Measurements from ENCODE around the gene CYP27C1. TPM values are rescaled to one million over a fixed set of nuclear protein-coding genes. Genes with fewer than 3 reads are reported as not detected.

The CYP27C1 gene
- total and polyA plus RNA-seq, 9 of the 15 experiments (the other 6 are each of a cell fraction or from before 2014, with no cell fraction given), result not detected

- DNase-seq (ENCODE audit: extremely low read depth in 1 of 4, low spot score in 3 of 4), result no peak
- H3K4me2 ChIP-seq (ENCODE audit: insufficient read depth, low read length), result no peak overlapping the region
- in situ Hi-C loops (cut with MboI) (no loop called here), intact Hi-C loops (cut with micrococcal nuclease) (no loop called here)
- no peak overlapping the region for H2AFZ ChIP-seq (ENCODE audit: low read depth, low read length)
- H3K27me3 ChIP-seq (ENCODE audit: control insufficient read depth in 2 of 2, insufficient read depth in 2 of 2, low read length in 2 of 2), result peaks cover 13 to 44% of the 10 kb centered on the region in 2 experiments; a peak in 4 of 5 replicates
- ATAC-seq, result no peak
- TF ChIP-seq PBX2 (CRISPR knock-in tag; IDR thresholded peaks at IDR 0.05; ENCODE audit: low read depth) (no peak), PBX2 (tag; conservative IDR thresholded peaks at IDR 0.05; ENCODE audit: low read depth) (no peak), NFE2L1 (tag; IDR thresholded peaks at IDR 0.05; ENCODE audit: borderline replicate concordance, low read depth) (no peak), PHTF2 (CRISPR knock-in tag; IDR thresholded peaks at IDR 0.05) (no peak), NR0B1 (IDR thresholded peaks at IDR 0.05; ENCODE audit: partially characterized antibody) (no peak), ZBTB26 (CRISPR knock-in tag; IDR thresholded peaks at IDR 0.05) (no peak), MXI1 (IDR thresholded peaks at IDR 0.05; ENCODE audit: low read depth, low read length) (no peak), CREB5 (CRISPR knock-in tag; IDR thresholded peaks at IDR 0.05) (no peak)
- H4K20me1 ChIP-seq (replicated peaks; ENCODE audit: control insufficient read depth, insufficient read depth, low read length), result no peaks in the 10 kb centered on the region
- H3K4me3 ChIP-seq, result no peak overlapping the region
- no TSS peak for BruUV-seq (replicated peaks)
- H3K9me3 ChIP-seq (replicated peaks; ENCODE audit: control insufficient read depth, insufficient read depth, low read depth, low read length), result no peaks in the 10 kb centered on the region
- H3K4me1 ChIP-seq (replicated peaks in 1 of 2; ENCODE audit: control insufficient read depth in 2 of 2, insufficient read depth in 2 of 2, low read length in 2 of 2), result peaks cover 0 to 3% of the 10 kb centered on the region in 2 experiments; a peak in 1 of 5 replicates
- WGBS (ENCODE audit: insufficient coverage, low coverage, missing lambda C conversion rate), result 2% methylated on average over 12 of the region's 12 CpGs
- H3K9ac ChIP-seq (ENCODE audit: insufficient read depth in 1 of 2, low read depth in 2 of 2, low read length in 2 of 2), result no peak overlapping the region
- ChIA-PET POLR2A (no interaction called here), CTCF (ENCODE audit: low intra/inter-chr PET ratio) (no interaction called here)
- no peaks in the 10 kb centered on the region for H3K79me2 ChIP-seq (ENCODE audit: control insufficient read depth, insufficient read depth, low read length)
- no peaks in the 10 kb centered on the region for H3K9me1 ChIP-seq (ENCODE audit: control insufficient read depth, insufficient read depth, low read length)
- H3K27ac ChIP-seq (ENCODE audit: extremely low read depth, low read depth, low read length), result no peak overlapping the region
- no peaks in the 10 kb centered on the region for H3K36me3 ChIP-seq (ENCODE audit: control insufficient read depth, insufficient read depth, low read length)
- no peak for FAIRE-seq
Measured at GRCh38 chr2:127138281-127138680, 81.8 kb downstream of the CYP27C1 start.
